ENCODE results near the gene ZNF324. TPM values are rescaled to one million over a fixed set of nuclear protein-coding genes. Genes with fewer than 3 reads are reported as not detected.

ZNF324 gene
- total and polyA plus RNA-seq, 2 of the 8 experiments (the other 6 are each of a cell fraction or from before 2014, with no cell fraction given) = 5.1 to 5.8 TPM

DNA sequence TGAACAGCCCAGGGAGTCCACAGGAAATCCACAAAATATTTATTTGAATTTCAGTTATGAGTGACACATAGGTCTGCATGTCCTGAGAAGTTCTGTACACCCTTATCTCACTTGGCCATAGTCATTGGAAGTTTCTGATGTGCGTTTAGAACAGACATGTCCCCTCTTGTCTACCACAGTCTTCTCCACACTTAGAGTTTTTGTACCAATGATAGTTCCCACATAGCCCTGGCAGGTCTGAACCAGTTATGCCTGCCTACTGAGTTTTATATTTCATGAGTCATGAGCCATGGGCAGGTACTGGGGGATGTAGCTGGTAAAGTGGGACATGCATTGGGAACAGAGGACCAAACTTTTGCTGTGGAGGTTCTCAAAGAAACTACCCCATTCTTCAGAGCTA lies 38.3 kb upstream of the ZNF324 start:
- Histone ChIP-seq H2AK5ac (ENCODE audit: low read depth, low read length) (no peak overlapping the region), H3K23me2 (ENCODE audit: low read depth, low read length) (no peaks in the 10 kb centered on the region), H3K18ac (ENCODE audit: extremely low read depth, low read length) (no peak overlapping the region), H2BK15ac (ENCODE audit: low read length) (no peak overlapping the region), H3K4me3 (ENCODE audit: extremely low read depth in 1 of 4, insufficient read depth in 2 of 4, low read depth in 3 of 4, low read length in 4 of 4) (no peak overlapping the region), H4K5ac (ENCODE audit: insufficient read length, low read depth, low read length) (no peak overlapping the region), H3K9ac (replicated peaks in 1 of 4; ENCODE audit: extremely low read depth in 1 of 4, low read depth in 3 of 4, low read length in 3 of 4) (no peak overlapping the region), H3K79me2 (ENCODE audit: control insufficient read depth in 1 of 2, insufficient read depth in 2 of 2, low read length in 2 of 2) (no peaks in the 10 kb centered on the region; a peak in 1 of 4 replicates), H3K4me2 (ENCODE audit: insufficient read depth in 1 of 2, low read depth in 2 of 2, low read length in 2 of 2) (no peak overlapping the region), H2BK120ac (replicated peaks; ENCODE audit: low read depth, low read length) (no peak overlapping the region), H2BK20ac (ENCODE audit: low read length) (no peak overlapping the region), H3K27ac (ENCODE audit: low read depth, low read length) (no peak overlapping the region), H2BK5ac (ENCODE audit: low read depth, low read length) (no peak overlapping the region), H3K4ac (replicated peaks; ENCODE audit: insufficient read length, low read depth, low read length) (no peak overlapping the region), H3K36me3 (ENCODE audit: control insufficient read depth in 2 of 4, insufficient read depth in 4 of 4, low read length in 3 of 4) (peaks cover 0 to 23% (median 9%) of the 10 kb centered on the region in 4 experiments; a peak in 5 of 8 replicates), H3K27me3 (replicated peaks in 1 of 4; ENCODE audit: control insufficient read depth in 3 of 4, extremely low read depth in 1 of 4, insufficient read depth in 3 of 4, low read length in 3 of 4) (no peaks in the 10 kb centered on the region), H3K56ac (replicated peaks; ENCODE audit: insufficient read length, low read depth, low read length) (no peak overlapping the region), H2BK12ac (ENCODE audit: low read depth, low read length) (no peak overlapping the region), H4K8ac (ENCODE audit: extremely low read depth, insufficient read depth, low read length) (no peak overlapping the region), H2AFZ (ENCODE audit: low read length) (no peak overlapping the region), H3K4me1 (replicated peaks in 1 of 4; ENCODE audit: control insufficient read depth in 3 of 4, insufficient read depth in 4 of 4, low read length in 3 of 4) (no peaks in the 10 kb centered on the region), H3K23ac (ENCODE audit: insufficient read length) (no peak overlapping the region), H3K14ac (ENCODE audit: insufficient read length) (no peak overlapping the region), H3K79me1 (ENCODE audit: low read depth, low read length) (no peaks in the 10 kb centered on the region), H4K20me1 (replicated peaks in 1 of 2; ENCODE audit: control insufficient read depth in 1 of 2, insufficient read depth in 2 of 2, low read length in 2 of 2) (no peaks in the 10 kb centered on the region), H4K91ac (replicated peaks; ENCODE audit: insufficient read length, low read length) (no peak overlapping the region), H3K9me3 (ENCODE audit: insufficient read depth in 2 of 2, low read depth in 1 of 2, low read length in 1 of 2) (peaks cover 67 to 77% of the 10 kb centered on the region in 2 experiments)
- ChIA-PET CTCF (ENCODE audit: partially characterized antibody) (no interaction called here), POLR2A (ENCODE audit: partially characterized antibody) (interaction anchor here (1.0 kb wide), 1 partner anchor 21 kb away, joined by 3 read pairs; no protein-coding TSS in a partner anchor)
- no peak for DNase-seq (ENCODE audit: low read depth in 1 of 2, low spot score in 2 of 2)
- WGBS, 2 experiments (ENCODE audit: extremely low coverage in 1 of 2, insufficient coverage in 1 of 2, insufficient read length in 1 of 2, insufficient replicate concordance in 2 of 2, low coverage in 1 of 2, low lambda C conversion rate in 2 of 2, missing lambda C conversion rate in 1 of 2) = 53% methylated on average over 1 of the region's 1 CpG; no CpG with 5 or more reads in 1 of the 2 experiments
- FAIRE-seq = no peak
- TF ChIP-seq SIRT6 (IDR thresholded peaks at IDR 0.05; ENCODE audit: low read length) (no peak), TEAD4 (IDR thresholded peaks at IDR 0.05; ENCODE audit: low read depth, low read length) (no peak), CTBP2 (IDR thresholded peaks at IDR 0.05; ENCODE audit: borderline replicate concordance, insufficient read depth, insufficient read length, low read length) (no peak), KDM5A (IDR thresholded peaks at IDR 0.05; ENCODE audit: low read length) (no peak), TAF7 (optimal IDR thresholded peaks at IDR 0.05; ENCODE audit: borderline replicate concordance, low read depth, low read length) (no peak), SUZ12 (IDR thresholded peaks at IDR 0.05; ENCODE audit: low read length) (no peak), RNF2 (IDR thresholded peaks at IDR 0.05; ENCODE audit: borderline replicate concordance, low read depth, low read length, missing control alignments, poor library complexity, severe bottlenecking) (no peak), POLR2A (IDR thresholded peaks at IDR 0.05; ENCODE audit: control extremely low read depth in 1 of 2, low read depth in 2 of 2, low read length in 2 of 2) (no peak), RBBP5 (IDR thresholded peaks at IDR 0.05; ENCODE audit: borderline replicate concordance, low read depth, low read length) (no peak)
